HepG2 (cell line): ENCODE measurements around the gene OST4. TPM values are rescaled to one million over a fixed set of nuclear protein-coding genes. Genes with fewer than 3 reads are reported as not detected.

Source experiments
- DMAP1 ChIP-seq: IDR thresholded peaks from 2 replicates; pipeline ENCODE4 v1.6.1; 2016
- EP300 ChIP-seq, 3 experiments: sonication (generic) in 1 of 3; formaldehyde crosslinking in 1 of 3; IDR thresholded peaks; 2 replicates each; pipeline versions ENCODE4 v1.5.1 to v1.6.1; 2011 to 2020; ENCODE audit warnings: low read depth in 2 of 3, low read length in 2 of 3, borderline replicate concordance in 1 of 3, improper control_type of control experiment in 1 of 3, mild to moderate bottlenecking in 1 of 3, missing genetic modification reagents in 1 of 3, moderate library complexity in 1 of 3
- ETV5 ChIP-seq: IDR thresholded peaks from 2 replicates; pipeline ENCODE4 v1.6.1; 2018; ENCODE audit warnings: missing biosample characterization, missing genetic modification reagents, inconsistent platforms, borderline replicate concordance
- FOXO1 ChIP-seq: sonication (generic); formaldehyde crosslinking; IDR thresholded peaks from 2 replicates; pipeline ENCODE4 v1.4.0; 2020; ENCODE audit warnings: missing genetic modification reagents
- KDM2A ChIP-seq: sonication (generic); formaldehyde crosslinking; IDR thresholded peaks from 2 replicates; pipeline ENCODE4 v1.4.0; 2020; ENCODE audit warnings: low read depth, missing genetic modification reagents, borderline replicate concordance
- NCOA5 ChIP-seq: sonication (generic); formaldehyde crosslinking; IDR thresholded peaks from 2 replicates; pipeline ENCODE4 v1.4.0; 2020; ENCODE audit warnings: missing genetic modification reagents
- NONO ChIP-seq, 2 experiments: fragments of 450-650 bp in 1 of 2; sonication (generic) in 1 of 2; formaldehyde crosslinking in 1 of 2; IDR thresholded peaks in 1 of 2; conservative IDR thresholded peaks in 1 of 2; 2 replicates each; pipeline versions ENCODE4 v1.6.1 to v1.8.0; 2017 to 2022; ENCODE audit warnings: mild to moderate bottlenecking in 1 of 2, missing genetic modification reagents in 1 of 2, moderate library complexity in 1 of 2
- NR2F6 ChIP-seq, 2 experiments: IDR thresholded peaks; 2 replicates each; pipeline ENCODE4 v1.6.1; 2016; ENCODE audit warnings: antibody characterized with exemption in 1 of 2, mild to moderate bottlenecking in 1 of 2
- POLR2A ChIP-seq, 2 experiments: IDR thresholded peaks; 2 replicates each; pipeline ENCODE4 v1.6.1; 2011; ENCODE audit warnings: low read depth in 2 of 2, low read length in 2 of 2, mild to moderate bottlenecking in 1 of 2, moderate library complexity in 1 of 2; ENCODE audit not compliant: insufficient read depth in 1 of 2
- RAD21 ChIP-seq: fragments of 450-650 bp; formaldehyde crosslinking; IDR thresholded peaks from 2 replicates; pipeline ENCODE4 v1.5.0; 2020; ENCODE audit warnings: mild to moderate bottlenecking
- TARDBP ChIP-seq: sonication (generic); formaldehyde crosslinking; IDR thresholded peaks from 2 replicates; pipeline ENCODE4 v1.8.0; 2022; ENCODE audit warnings: mild to moderate bottlenecking, missing genetic modification reagents
- TBP ChIP-seq: sonication (generic); formaldehyde crosslinking; IDR thresholded peaks from 2 replicates; pipeline ENCODE4 v1.5.0; 2020; ENCODE audit warnings: missing genetic modification reagents
- TCF7L2 ChIP-seq: IDR thresholded peaks from 2 replicates; pipeline ENCODE4 v1.6.1; 2011; ENCODE audit warnings: mild to moderate bottlenecking, low read depth, low read length, moderate library complexity
- TSC22D2 ChIP-seq: sonication (generic); formaldehyde crosslinking; IDR thresholded peaks from 2 replicates; pipeline ENCODE4 v1.5.1; 2020; ENCODE audit warnings: missing genetic modification reagents, mild to moderate bottlenecking, borderline replicate concordance
- ZBTB34 ChIP-seq: sonication (generic); formaldehyde crosslinking; IDR thresholded peaks from 2 replicates; pipeline ENCODE4 v1.8.0; 2022; ENCODE audit warnings: mild to moderate bottlenecking, missing genetic modification reagents
- ZBTB43 ChIP-seq: sonication (generic); formaldehyde crosslinking; conservative IDR thresholded peaks from 2 replicates; pipeline ENCODE4 v1.4.0; 2020; ENCODE audit warnings: missing genetic modification reagents
- ZC3H13 ChIP-seq: sonication (generic); formaldehyde crosslinking; IDR thresholded peaks from 2 replicates; pipeline ENCODE4 v1.8.1; 2023; ENCODE audit warnings: mild to moderate bottlenecking, missing genetic modification reagents, moderate library complexity
- ZNF18 ChIP-seq: sonication (generic); formaldehyde crosslinking; IDR thresholded peaks from 2 replicates; pipeline ENCODE4 v1.8.0; 2022; ENCODE audit warnings: mild to moderate bottlenecking, missing genetic modification reagents; ENCODE audit not compliant: insufficient replicate concordance
- ZNF292 ChIP-seq: sonication (generic); formaldehyde crosslinking; IDR thresholded peaks from 2 replicates; pipeline ENCODE4 v1.8.1; 2022; ENCODE audit warnings: mild to moderate bottlenecking, low read depth, missing genetic modification reagents, borderline replicate concordance
- ZNF691 ChIP-seq: sonication (generic); formaldehyde crosslinking; IDR thresholded peaks from 2 replicates; pipeline ENCODE4 v1.4.0; 2020; ENCODE audit warnings: missing genetic modification reagents, low read depth, mild to moderate bottlenecking, borderline replicate concordance
- polyA plus RNA-seq, 8 experiments: library from polyadenylated mRNA; depleted of rRNA in 3 of 8; stranded (reverse) in 7 of 8; unstranded in 1 of 8; fragments of >200 nt; fragmentation: Illumina TruSeq in 4 of 8; extraction: Trizol in 4 of 8; gene quantifications; 2 replicates each; pipeline versions ENCODE4 v1.2.1 to v1.2.3, GENCODE V29; 2011 to 2016; ENCODE audit warnings: low read depth in 4 of 8, missing spikeins in 1 of 8, mixed read lengths in 1 of 8; ENCODE audit not compliant: insufficient read depth in 1 of 8
- total RNA-seq, 5 experiments: library from RNA; depleted of rRNA; stranded (reverse); fragments of >200 nt; fragmentation: Illumina TruSeq; extraction: Trizol; gene quantifications; 2 replicates each; pipeline ENCODE4 v1.2.3, GENCODE V29; 2016; ENCODE audit warnings: low read depth in 1 of 5

Gene OST4
- total and polyA plus RNA-seq, 2 of the 13 experiments (the other 11 are each of a cell fraction or from before 2014, with no cell fraction given), result 498 to 584 TPM

- TF ChIP-seq ZBTB43 (peak; percentile 50), NONO (IDR thresholded peaks at IDR 0.05) (no peak), NONO (CRISPR knock-in tag; conservative IDR thresholded peaks at IDR 0.05) (peak; percentile 98), TCF7L2 (no peak), POLR2A (IDR thresholded peaks at IDR 0.05; ENCODE audit: insufficient read depth in 1 of 2, low read depth in 2 of 2, low read length in 2 of 2) (peak in 1 of 2 experiments; percentile 63; a peak in 1 of 4 replicates), KDM2A (CRISPR knock-in tag) (peak; percentile 54; the same call in 1 of the 2 replicates), ZBTB34 (CRISPR knock-in tag) (peak; percentile 78; the same call in 1 of the 2 replicates), TBP (CRISPR knock-in tag) (0 out of 2 replicates have a peak, but pooled peaks have one; percentile 22), FOXO1 (CRISPR knock-in tag) (peak; percentile 56; the same call in 1 of the 2 replicates), ZNF292 (peak; percentile 89), ETV5 (CRISPR knock-in tag) (peak; percentile 72; the same call in 1 of the 2 replicates), ZNF18 (peak; percentile 97), EP300 (IDR thresholded peaks at IDR 0.05; ENCODE audit: low read depth in 2 of 2, low read length in 2 of 2) (peak in 1 of 2 experiments; percentile 74; a peak in 2 of 4 replicates), EP300 (CRISPR knock-in tag; IDR thresholded peaks at IDR 0.05; ENCODE audit: borderline replicate concordance) (no peak; the same call in 1 of the 2 replicates), ZNF691 (CRISPR knock-in tag) (0 out of 2 replicates have a peak, but pooled peaks have one; percentile 34), NR2F6 (IDR thresholded peaks at IDR 0.05) (peak; percentile 73), NR2F6 (CRISPR knock-in tag; IDR thresholded peaks at IDR 0.05) (peak; percentile 86), TSC22D2 (CRISPR knock-in tag) (peak; percentile 69; the same call in 1 of the 2 replicates), DMAP1 (CRISPR knock-in tag) (peak; percentile 52), ZC3H13 (CRISPR knock-in tag) (peak; percentile 40; the same call in 1 of the 2 replicates), NCOA5 (CRISPR knock-in tag) (no peak), RAD21 (CRISPR knock-in tag) (peak; percentile 25; the same call in 1 of the 2 replicates), TARDBP (peak; percentile 83)
Observed at GRCh38 chr2:27093430-27094352, 22.2 kb upstream of the OST4 start (continued).
